ENCODE measurements around the gene PABPN1.

DNA sequence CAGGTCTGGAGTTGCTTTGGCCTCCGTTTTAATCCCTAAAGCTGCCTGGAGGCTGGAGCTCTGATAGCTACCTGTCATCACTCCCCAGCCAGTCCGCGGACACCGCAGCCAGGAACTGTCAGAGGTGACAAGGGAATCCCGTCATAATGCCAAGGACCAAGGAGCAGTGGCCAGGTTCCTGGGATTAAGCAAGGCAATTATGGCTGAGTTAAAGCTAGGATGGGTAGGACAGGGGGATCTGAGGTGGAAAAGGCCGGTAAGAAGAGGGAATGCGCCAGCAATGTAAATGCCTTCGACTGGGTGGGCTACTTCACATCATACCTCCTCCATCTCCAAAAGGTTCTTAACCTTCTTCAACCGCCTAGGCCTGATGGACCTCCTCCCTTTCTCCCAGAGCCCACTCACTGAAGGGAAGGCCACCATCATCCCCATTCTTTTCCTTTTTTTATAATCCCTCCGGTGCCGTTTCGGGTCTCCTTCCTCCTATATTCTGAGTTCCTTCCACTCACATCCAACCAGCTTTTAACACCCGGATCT lies 20.5 kb upstream of the PABPN1 start:
- TF ChIP-seq, protein P1, sequence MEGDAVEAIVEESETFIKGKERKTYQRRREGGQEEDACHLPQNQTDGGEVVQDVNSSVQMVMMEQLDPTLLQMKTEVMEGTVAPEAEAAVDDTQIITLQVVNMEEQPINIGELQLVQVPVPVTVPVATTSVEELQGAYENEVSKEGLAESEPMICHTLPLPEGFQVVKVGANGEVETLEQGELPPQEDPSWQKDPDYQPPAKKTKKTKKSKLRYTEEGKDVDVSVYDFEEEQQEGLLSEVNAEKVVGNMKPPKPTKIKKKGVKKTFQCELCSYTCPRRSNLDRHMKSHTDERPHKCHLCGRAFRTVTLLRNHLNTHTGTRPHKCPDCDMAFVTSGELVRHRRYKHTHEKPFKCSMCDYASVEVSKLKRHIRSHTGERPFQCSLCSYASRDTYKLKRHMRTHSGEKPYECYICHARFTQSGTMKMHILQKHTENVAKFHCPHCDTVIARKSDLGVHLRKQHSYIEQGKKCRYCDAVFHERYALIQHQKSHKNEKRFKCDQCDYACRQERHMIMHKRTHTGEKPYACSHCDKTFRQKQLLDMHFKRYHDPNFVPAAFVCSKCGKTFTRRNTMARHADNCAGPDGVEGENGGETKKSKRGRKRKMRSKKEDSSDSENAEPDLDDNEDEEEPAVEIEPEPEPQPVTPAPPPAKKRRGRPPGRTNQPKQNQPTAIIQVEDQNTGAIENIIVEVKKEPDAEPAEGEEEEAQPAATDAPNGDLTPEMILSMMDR (IDR thresholded peaks at IDR 0.05) = no peak
- no peak for TF ChIP-seq EZH2phosphoT487 (IDR thresholded peaks at IDR 0.05)
